Nephron progenitor cell (in vitro differentiated cells): ENCODE results near the gene ATP6V0E1.
A peak's percentile ranks its signal among the peaks of the same experiment; 100 is the strongest.

Source experiments
- DNase-seq: peaks from one replicate; pipeline ENCODE4 v3.0.0; 2021
- H3K27ac Mint-ChIP-seq: 2 replicates; pipeline ENCODE4 v1.8.0; 2021; ENCODE audit warnings: mild to moderate bottlenecking, moderate library complexity, mixed read lengths
- H3K27me3 Mint-ChIP-seq: 2 replicates; pipeline ENCODE4 v1.8.0; 2021; ENCODE audit warnings: mild to moderate bottlenecking, low read depth, mixed read lengths; ENCODE audit not compliant: poor library complexity
- H3K36me3 Mint-ChIP-seq: 2 replicates; pipeline ENCODE4 v1.8.0; 2021; ENCODE audit warnings: low read depth, mixed read lengths
- H3K4me1 Mint-ChIP-seq: 2 replicates; pipeline ENCODE4 v1.8.0; 2021; ENCODE audit warnings: mixed read lengths
- H3K4me3 Mint-ChIP-seq: 2 replicates; pipeline ENCODE4 v1.8.0; 2021; ENCODE audit warnings: mild to moderate bottlenecking, moderate library complexity, mixed read lengths
- H3K9me3 Mint-ChIP-seq: 2 replicates; pipeline ENCODE4 v1.8.0; 2021; ENCODE audit warnings: mild to moderate bottlenecking, moderate library complexity, mixed read lengths
- CTCF ChIP-seq: fragments of 200-600 bp; sonication (generic); IDR thresholded peaks from 2 replicates; pipeline ENCODE4 v1.5.0; 2021; ENCODE audit warnings: antibody characterized with exemption

The ATP6V0E1 gene

GRCh38 chr5:173032730-173033129 is 49.2 kb downstream of the ATP6V0E1 start:
- Mint-ChIP-seq H3K27ac (no peak overlapping the region), H3K27me3 (no peaks in the 10 kb centered on the region), H3K36me3 (peaks cover 24% of the 10 kb centered on the region), H3K4me3 (no peak overlapping the region), H3K4me1 (peaks cover 5% of the 10 kb centered on the region), H3K9me3 (no peaks in the 10 kb centered on the region)
- DNase-seq: no peak
- TF ChIP-seq CTCF: no peak

GRCh38 chr5:173033923-173034322 is 50.4 kb downstream of the ATP6V0E1 start:
- H3K27ac Mint-ChIP-seq: peak overlapping the region; percentile 86
- peaks cover 5% of the 10 kb centered on the region for H3K4me1 Mint-ChIP-seq
- no peaks in the 10 kb centered on the region for H3K27me3 Mint-ChIP-seq
- H3K4me3 Mint-ChIP-seq: no peak overlapping the region
- peaks cover 20% of the 10 kb centered on the region for H3K36me3 Mint-ChIP-seq
- DNase-seq: no peak
- TF ChIP-seq CTCF: no peak
- H3K9me3 Mint-ChIP-seq: no peaks in the 10 kb centered on the region

GRCh38 chr5:173035904-173036707 is 52.5 kb downstream of the ATP6V0E1 start:
- TF ChIP-seq CTCF: no peak
- no peak for DNase-seq
- Mint-ChIP-seq H3K27ac (no peak overlapping the region), H3K36me3 (peaks cover 31% of the 10 kb centered on the region), H3K9me3 (peaks cover 12% of the 10 kb centered on the region), H3K4me3 (no peak overlapping the region), H3K27me3 (peaks cover 4% of the 10 kb centered on the region), H3K4me1 (peaks cover 5% of the 10 kb centered on the region)

- TF ChIP-seq CTCF: no peak
- H3K27ac Mint-ChIP-seq: no peak overlapping the region
- H3K4me3 Mint-ChIP-seq: no peak overlapping the region
- H3K4me1 Mint-ChIP-seq: peaks cover 5% of the 10 kb centered on the region
- H3K27me3 Mint-ChIP-seq: peaks cover 4% of the 10 kb centered on the region
- no peak for DNase-seq
- H3K36me3 Mint-ChIP-seq: peaks cover 31% of the 10 kb centered on the region
- H3K9me3 Mint-ChIP-seq: peaks cover 16% of the 10 kb centered on the region
Measured at GRCh38 chr5:173039188-173039587, 55.6 kb downstream of the ATP6V0E1 start.

GRCh38 chr5:173039964-173040363 is 56.4 kb downstream of the ATP6V0E1 start:
- Mint-ChIP-seq H3K36me3 (peaks cover 24% of the 10 kb centered on the region), H3K4me1 (no peaks in the 10 kb centered on the region), H3K27ac (no peak overlapping the region)

More at GRCh38 chr5:173039964-173040363, 56.4 kb downstream of the ATP6V0E1 start:
- peaks cover 4% of the 10 kb centered on the region for H3K27me3 Mint-ChIP-seq
- no peak for TF ChIP-seq CTCF
- no peak for DNase-seq
- peaks cover 16% of the 10 kb centered on the region for H3K9me3 Mint-ChIP-seq
- no peak overlapping the region for H3K4me3 Mint-ChIP-seq
